ENCODE data around the gene ARVCF. TPM values are rescaled to one million over a fixed set of nuclear protein-coding genes. Genes with fewer than 3 reads are reported as not detected.

ARVCF gene
- polyA plus RNA-seq, 1 donor = 122 TPM

DNA sequence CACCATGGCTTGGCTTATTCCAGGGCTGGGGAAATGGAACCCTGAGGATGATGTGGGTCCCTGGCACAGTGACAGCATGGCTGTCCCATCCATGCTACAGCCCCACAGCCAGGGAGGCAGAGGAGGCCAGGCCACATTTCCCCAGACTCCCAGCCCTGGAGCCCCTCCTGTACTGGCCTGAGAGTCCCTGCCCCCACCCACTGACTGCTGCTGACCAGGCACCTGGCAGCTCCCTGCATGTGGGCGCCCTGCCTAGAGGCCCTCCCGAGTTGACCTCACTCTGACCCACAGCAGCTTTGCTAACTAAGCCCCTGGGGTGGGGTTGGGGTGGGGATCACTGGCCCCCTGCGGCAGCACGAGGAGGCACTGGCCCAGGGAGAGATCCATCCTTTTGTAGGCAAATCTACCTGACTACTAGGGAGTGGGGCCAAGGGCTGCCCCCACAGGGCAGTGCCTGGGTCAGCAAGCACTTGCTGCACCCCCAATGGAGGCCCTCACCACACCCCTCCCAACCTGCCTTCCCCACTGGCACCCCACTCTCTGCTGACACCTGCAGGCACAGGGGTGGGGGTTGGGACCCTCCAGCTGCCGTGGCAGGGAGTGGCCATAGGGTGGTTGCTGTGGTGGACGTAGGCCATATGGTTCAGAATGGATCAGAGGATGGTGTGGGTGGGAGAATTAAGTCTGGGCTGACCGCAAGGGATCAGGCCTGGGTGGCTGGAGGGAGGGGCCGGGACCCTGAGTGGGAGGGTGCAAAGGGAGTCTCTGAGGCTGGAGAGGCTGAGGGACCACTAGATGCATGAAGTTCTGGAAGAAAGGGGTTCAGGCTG is 17.4 kb downstream of the ARVCF start:
- DNase-seq (ENCODE audit: low read depth) = no peak

- DNase-seq (ENCODE audit: low read depth) = no peak
These were observed 18.2 kb downstream of the ARVCF start for GRCh38 chr22:19998232-19998951.

- DNase-seq (ENCODE audit: low read depth) = no peak
These were observed 18.9 kb downstream of the ARVCF start for GRCh38 chr22:19997561-19998231.

DNA sequence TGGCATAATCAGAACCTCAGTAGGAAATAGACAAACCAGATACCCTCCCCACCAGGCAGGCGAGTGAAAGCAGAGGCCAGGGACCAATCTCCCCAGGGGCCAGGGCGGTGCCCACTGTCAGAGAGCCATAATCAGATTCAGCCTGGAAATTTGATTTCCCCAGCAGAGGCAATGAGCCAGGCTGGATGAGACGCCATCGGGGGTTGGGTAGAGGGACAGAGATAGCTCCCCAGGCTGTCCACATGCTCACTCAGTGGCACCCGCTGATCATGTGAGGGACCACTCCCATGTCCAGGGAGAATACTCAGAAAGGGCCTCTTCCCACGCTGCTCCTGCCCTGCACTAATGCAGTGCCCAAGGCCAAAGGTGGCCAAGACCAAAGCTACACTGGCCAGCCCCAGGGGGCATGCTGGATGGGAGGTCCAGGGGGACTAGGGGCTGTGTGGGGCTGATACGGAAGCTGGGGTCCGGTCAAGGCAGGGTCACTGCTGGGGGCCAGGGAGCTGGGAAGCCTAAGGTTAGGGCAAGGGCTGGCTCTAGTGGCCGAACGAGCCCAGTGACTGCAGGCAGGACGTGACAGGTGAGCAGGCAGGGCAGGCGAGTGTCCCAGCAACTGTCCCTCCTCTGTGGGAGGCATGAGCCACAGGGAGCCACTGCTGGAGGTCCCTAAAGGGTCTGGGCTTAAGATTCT is 19.8 kb downstream of the ARVCF start:
- DNase-seq (ENCODE audit: low read depth) = no peak

GRCh38 chr22:19995611-19996339 is 20.8 kb downstream of the ARVCF start:
- no peak for DNase-seq (ENCODE audit: low read depth)

GRCh38 chr22:19994851-19995610 is 21.6 kb downstream of the ARVCF start:
- DNase-seq (ENCODE audit: low read depth) = no peak

GRCh38 chr22:19993926-19994325 is 22.7 kb downstream of the ARVCF start:
- DNase-seq (ENCODE audit: low read depth) = no peak

DNA sequence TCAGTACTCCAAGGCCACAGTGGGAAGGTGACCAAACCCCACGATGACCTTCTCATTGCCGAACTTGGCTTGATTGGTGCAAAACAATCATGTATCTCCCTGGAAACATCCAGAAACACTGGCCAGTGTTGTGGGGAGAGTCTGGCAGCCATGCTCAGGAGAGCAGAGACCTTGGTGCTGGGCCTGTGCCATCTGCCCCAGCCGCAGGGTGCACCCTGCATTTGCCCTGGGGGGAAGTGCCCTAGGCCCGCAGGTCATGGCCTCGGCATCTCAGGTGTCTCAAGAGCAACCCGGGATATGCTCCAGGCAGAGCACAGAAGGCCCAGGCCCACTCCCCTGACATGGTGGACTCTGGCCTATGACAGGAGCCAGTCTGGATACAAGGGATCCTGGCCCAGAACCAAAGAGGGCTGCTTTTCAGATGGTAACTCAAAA is 23.7 kb downstream of the ARVCF start:
- DNase-seq (ENCODE audit: low read depth) = no peak

GRCh38 chr22:19992481-19992911 is 24.1 kb downstream of the ARVCF start:
- no peak for DNase-seq (ENCODE audit: low read depth)

- no peak for DNase-seq (ENCODE audit: low read depth)
These were observed 24.8 kb downstream of the ARVCF start for GRCh38 chr22:19991645-19992451.

GRCh38 chr22:19991395-19991644 is 25.3 kb downstream of the ARVCF start:
- DNase-seq (ENCODE audit: low read depth) = no peak

GRCh38 chr22:19990609-19991394 is 25.8 kb downstream of the ARVCF start:
- no peak for DNase-seq (ENCODE audit: low read depth)

DNA sequence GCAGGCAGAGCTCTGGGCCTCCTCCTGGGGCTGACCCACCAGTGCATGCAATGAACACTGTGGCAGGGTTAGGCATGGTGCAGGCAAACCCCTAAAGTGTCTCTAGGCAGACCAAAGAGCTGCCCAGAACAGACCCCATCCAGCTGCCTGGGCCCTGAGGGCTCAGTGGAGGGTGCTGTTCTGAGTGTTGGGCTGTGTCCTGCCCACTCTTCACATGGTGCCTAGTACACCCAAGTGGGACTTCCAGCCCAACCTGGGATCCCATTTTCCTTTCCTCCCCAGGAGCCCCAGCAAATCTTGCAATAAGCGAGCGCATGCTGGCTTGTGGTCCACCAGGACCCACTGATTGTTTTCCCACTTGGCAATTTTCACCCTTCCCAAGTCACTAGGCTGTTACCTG is 26.4 kb downstream of the ARVCF start:
- DNase-seq (ENCODE audit: low read depth) = no peak

GRCh38 chr22:19989725-19990067 is 26.9 kb downstream of the ARVCF start:
- no peak for DNase-seq (ENCODE audit: low read depth)

GRCh38 chr22:19988965-19989724 is 27.5 kb downstream of the ARVCF start:
- DNase-seq (ENCODE audit: low read depth) = no peak

DNA sequence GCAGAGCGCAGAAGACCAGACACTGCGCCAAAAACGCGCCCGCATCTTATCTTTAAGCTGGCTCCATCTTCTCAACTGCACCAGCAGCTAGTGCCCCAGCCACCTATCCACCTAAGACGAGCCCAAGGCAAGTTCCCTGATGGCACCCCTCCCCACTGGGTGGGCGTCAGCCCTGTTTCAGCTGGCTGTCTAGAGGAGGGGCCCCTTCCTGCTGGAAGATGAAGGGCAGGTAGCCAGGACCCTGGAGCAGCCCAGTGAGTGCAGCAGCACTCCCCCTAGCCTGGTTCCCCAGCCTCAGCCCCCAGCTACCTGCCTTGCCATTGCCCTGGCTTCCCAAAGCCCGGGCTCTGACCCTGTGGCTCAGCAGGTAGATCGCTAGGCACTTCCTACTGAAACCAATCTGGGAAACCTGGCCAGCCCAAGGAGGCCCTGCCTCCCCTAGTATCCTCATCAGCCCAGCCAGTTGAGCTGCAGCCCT is 28.3 kb downstream of the ARVCF start:
- no peak for DNase-seq (ENCODE audit: low read depth)

GRCh38 chr22:19987394-19988306 is 29.0 kb downstream of the ARVCF start:
- no peak for DNase-seq (ENCODE audit: low read depth)
